Neural progenitor cell (in vitro differentiated cells): ENCODE measurements around the gene SP140L.
"Not testable (repeated sequence)": the region's sequence is repeated elsewhere in the genome, so short reads cannot be mapped to it uniquely, and the experiment has no call there.

Source experiments
- CTCF ChIP-seq: fragments of 200-600 bp; sonication (generic); IDR thresholded peaks from 2 replicates; pipeline ENCODE4 v1.5.1; 2017; ENCODE audit warnings: antibody characterized with exemption, mild to moderate bottlenecking
- EZH2phosphoT487 ChIP-seq: fragments of 200-600 bp; sonication (generic); IDR thresholded peaks from 2 replicates; pipeline ENCODE4 v1.6.1; 2017; ENCODE audit warnings: antibody characterized with exemption

GRCh38 chr2:230439121-230439520 lies 112.1 kb downstream of the SP140L start:
- not testable (repeated sequence) for TF ChIP-seq CTCF, EZH2phosphoT487
